H1 (cell line): ENCODE data around the gene TMEM164. TPM values are rescaled to one million over a fixed set of nuclear protein-coding genes. Genes with fewer than 3 reads are reported as not detected.

ENCODE experiments used
- CTCF ChIA-PET: fragments of 300-600 bp; sonication (Branson Sonifier 250); formaldehyde crosslinking; loops from one replicate; lab custom pipeline; 2021; ENCODE audit not compliant: partially characterized antibody; lab: Charles Lee
- POLR2A ChIA-PET: fragments of 300-600 bp; sonication (Branson Sonifier 250); formaldehyde crosslinking; loops from one replicate; lab custom pipeline; 2021; ENCODE audit warnings: inconsistent platforms; ENCODE audit not compliant: partially characterized antibody; lab: Charles Lee
- DNase-seq, 2 experiments: peaks; one replicate each; pipeline versions ENCODE4 v3.0.0 to v3.0.0-alpha.2; 2010 to 2022; ENCODE audit warnings: low spot score in 2 of 2, low read depth in 1 of 2, mixed read lengths in 1 of 2
- FAIRE-seq: peaks from 2 replicates; lab custom pipeline; 2011; peaks lifted over from hg19 to GRCh38; lab: Jason Lieb, UNC
- H2AFZ ChIP-seq: 2 replicates; pipeline ENCODE4 v1.8.1; 2012; ENCODE audit warnings: low read length, inconsistent platforms
- H2AK5ac ChIP-seq: 2 replicates; pipeline ENCODE4 v1.6.1; 2013; ENCODE audit warnings: low read depth, low read length
- H2BK120ac ChIP-seq: replicated peaks from 2 replicates; pipeline ENCODE3; 2013; ENCODE audit warnings: low read depth, low read length, inconsistent platforms
- H2BK12ac ChIP-seq: 2 replicates; pipeline ENCODE4 v1.6.1; 2013; ENCODE audit warnings: low read depth, low read length
- H2BK15ac ChIP-seq: 2 replicates; pipeline ENCODE4 v1.6.1; 2013; ENCODE audit warnings: low read length
- H2BK20ac ChIP-seq: 2 replicates; pipeline ENCODE4 v1.6.1; 2013; ENCODE audit warnings: low read length
- H2BK5ac ChIP-seq: 2 replicates; pipeline ENCODE4 v1.6.1; 2013; ENCODE audit warnings: low read depth, low read length
- H3K14ac ChIP-seq: 2 replicates; pipeline ENCODE4 v1.6.1; 2013; ENCODE audit warnings: inconsistent platforms; ENCODE audit not compliant: insufficient read length
- H3K18ac ChIP-seq: 2 replicates; pipeline ENCODE4 v1.6.1; 2013; ENCODE audit warnings: low read length; ENCODE audit errors: extremely low read depth
- H3K23ac ChIP-seq: 2 replicates; pipeline ENCODE4 v1.6.1; 2013; ENCODE audit warnings: inconsistent platforms; ENCODE audit not compliant: insufficient read length
- H3K23me2 ChIP-seq: 2 replicates; pipeline ENCODE4 v1.6.1; 2013; ENCODE audit warnings: low read depth, low read length
- H3K27ac ChIP-seq: 2 replicates; pipeline ENCODE4 v1.6.1; 2011; ENCODE audit warnings: low read depth, low read length, inconsistent platforms
- H3K27me3 ChIP-seq, 4 experiments: replicated peaks in 1 of 4; 1 replicate in 1 of 4; 2 replicates in 3 of 4; pipeline versions ENCODE4 v1.6.1 to v1.8.1; 2011 to 2013; ENCODE audit warnings: low read length in 3 of 4, mild to moderate bottlenecking in 3 of 4, inconsistent platforms in 2 of 4, mixed read lengths in 2 of 4, moderate library complexity in 1 of 4; ENCODE audit not compliant: control insufficient read depth in 3 of 4, insufficient read depth in 3 of 4; ENCODE audit errors: extremely low read depth in 1 of 4
- H3K36me3 ChIP-seq, 4 experiments: 2 replicates each; pipeline versions ENCODE4 v1.6.1 to v1.8.1; 2011 to 2013; ENCODE audit warnings: mild to moderate bottlenecking in 4 of 4, low read length in 3 of 4, moderate library complexity in 2 of 4, control low read depth in 1 of 4, inconsistent platforms in 1 of 4; ENCODE audit not compliant: insufficient read depth in 4 of 4, control insufficient read depth in 2 of 4
- H3K4ac ChIP-seq: replicated peaks from 2 replicates; pipeline ENCODE3; 2013; ENCODE audit warnings: low read length, low read depth, mixed read lengths, inconsistent platforms; ENCODE audit not compliant: insufficient read length
- H3K4me1 ChIP-seq, 4 experiments: replicated peaks in 1 of 4; 1 replicate in 1 of 4; 2 replicates in 3 of 4; pipeline versions ENCODE4 v1.6.1 to v1.8.1; 2011 to 2013; ENCODE audit warnings: low read length in 3 of 4, inconsistent platforms in 2 of 4, mixed read lengths in 1 of 4; ENCODE audit not compliant: insufficient read depth in 4 of 4, control insufficient read depth in 3 of 4
- H3K4me2 ChIP-seq, 2 experiments: 2 replicates each; pipeline versions ENCODE4 v1.6.1 to v1.8.1; 2011 to 2013; ENCODE audit warnings: low read depth in 2 of 2, low read length in 2 of 2, control low read depth in 1 of 2, inconsistent platforms in 1 of 2, mild to moderate bottlenecking in 1 of 2; ENCODE audit not compliant: insufficient read depth in 1 of 2
- H3K4me3 ChIP-seq, 4 experiments: fragments of 200-600, 300-600 bp in 1 of 4; sonication (generic), shearing (Covaris generic), sonication (Bioruptor Twin) in 1 of 4; 2 replicates each; pipeline versions ENCODE4 v1.5.1 to v1.8.1; 2011 to 2016; ENCODE audit warnings: low read length in 4 of 4, low read depth in 3 of 4, control low read depth in 2 of 4, inconsistent platforms in 2 of 4, mild to moderate bottlenecking in 2 of 4, mixed read lengths in 1 of 4, moderate library complexity in 1 of 4; ENCODE audit not compliant: insufficient read depth in 2 of 4; ENCODE audit errors: extremely low read depth in 1 of 4
- H3K56ac ChIP-seq: replicated peaks from 2 replicates; pipeline ENCODE3; 2013; ENCODE audit warnings: low read depth, mild to moderate bottlenecking, mixed read lengths, low read length, inconsistent platforms; ENCODE audit not compliant: insufficient read length
- H3K79me1 ChIP-seq: 2 replicates; pipeline ENCODE4 v1.6.1; 2013; ENCODE audit warnings: low read depth, low read length, control low read depth
- H3K79me2 ChIP-seq, 2 experiments: 2 replicates each; pipeline versions ENCODE4 v1.6.1 to v1.8.1; 2012 to 2013; ENCODE audit warnings: low read length in 2 of 2, mild to moderate bottlenecking in 2 of 2, inconsistent platforms in 1 of 2; ENCODE audit not compliant: insufficient read depth in 2 of 2, control insufficient read depth in 1 of 2
- H3K9ac ChIP-seq, 4 experiments: replicated peaks in 1 of 4; 1 replicate in 1 of 4; 2 replicates in 3 of 4; pipeline versions ENCODE4 v1.6.1 to v1.8.1; 2011 to 2013; ENCODE audit warnings: low read depth in 3 of 4, low read length in 3 of 4, control low read depth in 2 of 4, mild to moderate bottlenecking in 2 of 4, moderate library complexity in 2 of 4, inconsistent platforms in 1 of 4; ENCODE audit errors: extremely low read depth in 1 of 4
- H3K9me3 ChIP-seq, 2 experiments: 2 replicates each; pipeline versions ENCODE4 v1.6.1 to v1.8.1; 2012 to 2013; ENCODE audit warnings: mild to moderate bottlenecking in 2 of 2, moderate library complexity in 2 of 2, control low read depth in 1 of 2, inconsistent platforms in 1 of 2, low read depth in 1 of 2, low read length in 1 of 2, mixed read lengths in 1 of 2; ENCODE audit not compliant: insufficient read depth in 2 of 2
- H4K20me1 ChIP-seq, 2 experiments: replicated peaks in 1 of 2; 2 replicates each; pipeline versions ENCODE3 to v1.8.1; 2011 to 2013; ENCODE audit warnings: inconsistent platforms in 2 of 2, low read length in 2 of 2, mild to moderate bottlenecking in 1 of 2; ENCODE audit not compliant: insufficient read depth in 2 of 2, control insufficient read depth in 1 of 2
- H4K5ac ChIP-seq: 2 replicates; pipeline ENCODE4 v1.6.1; 2013; ENCODE audit warnings: low read length, low read depth, mixed read lengths, inconsistent platforms; ENCODE audit not compliant: insufficient read length
- H4K8ac ChIP-seq: 2 replicates; pipeline ENCODE4 v1.8.0; 2013; ENCODE audit warnings: mild to moderate bottlenecking, moderate library complexity, low read length, inconsistent platforms; ENCODE audit not compliant: insufficient read depth; ENCODE audit errors: extremely low read depth
- H4K91ac ChIP-seq: replicated peaks from 2 replicates; pipeline ENCODE3; 2013; ENCODE audit warnings: low read length, mixed read lengths, inconsistent platforms; ENCODE audit not compliant: insufficient read length
- CTCF ChIP-seq, 3 experiments: IDR thresholded peaks; 1 replicate in 2 of 3; 2 replicates in 1 of 3; pipeline versions ENCODE4 v1.5.1 to v1.6.1; 2011; ENCODE audit warnings: low read length in 3 of 3, mild to moderate bottlenecking in 3 of 3, inconsistent platforms in 2 of 3, low read depth in 1 of 3, moderate library complexity in 1 of 3; ENCODE audit not compliant: insufficient read depth in 1 of 3; ENCODE audit errors: control extremely low read depth in 1 of 3
- EP300 ChIP-seq, 2 experiments: IDR thresholded peaks; 1 replicate in 1 of 2; 2 replicates in 1 of 2; pipeline ENCODE4 v1.6.1; 2011 to 2012; ENCODE audit warnings: low read depth in 2 of 2, low read length in 2 of 2, mild to moderate bottlenecking in 2 of 2, borderline replicate concordance in 1 of 2, inconsistent platforms in 1 of 2, moderate library complexity in 1 of 2
- HDAC6 ChIP-seq: IDR thresholded peaks from one replicate; pipeline ENCODE4 v1.7.1; 2012; ENCODE audit warnings: low read depth, mild to moderate bottlenecking, inconsistent platforms, low read length, moderate library complexity
- JUND ChIP-seq: IDR thresholded peaks from 2 replicates; pipeline ENCODE4 v1.6.1; 2011; ENCODE audit warnings: mild to moderate bottlenecking, improper control_type of control experiment, low read length
- MAFK ChIP-seq: IDR thresholded peaks from 2 replicates; pipeline ENCODE4 v1.6.1; 2012; ENCODE audit warnings: low read depth, mild to moderate bottlenecking, improper control_type of control experiment, low read length
- POU5F1 ChIP-seq: IDR thresholded peaks from 2 replicates; pipeline ENCODE4 v1.6.1; 2011; ENCODE audit warnings: low read depth, mild to moderate bottlenecking, low read length, moderate library complexity
- SIRT6 ChIP-seq: IDR thresholded peaks from one replicate; pipeline ENCODE4 v1.7.1; 2012; ENCODE audit warnings: low read length, inconsistent platforms
- SP2 ChIP-seq: IDR thresholded peaks from 2 replicates; pipeline ENCODE4 v1.6.1; 2012; ENCODE audit warnings: mild to moderate bottlenecking, low read length, inconsistent platforms
- SP4 ChIP-seq: IDR thresholded peaks from 2 replicates; pipeline ENCODE4 v1.6.1; 2012; ENCODE audit warnings: low read length, inconsistent platforms
- WGBS, 2 experiments: shearing (Covaris generic) in 1 of 2; methylation state at CpG; one replicate each; pipeline versions ENCODE4 v1.1.6 to v1.1.7; 2013 to 2015; ENCODE audit warnings: low lambda C conversion rate in 2 of 2, mixed read lengths in 2 of 2, inconsistent platforms in 1 of 2, low coverage in 1 of 2, missing lambda C conversion rate in 1 of 2; ENCODE audit not compliant: insufficient replicate concordance in 2 of 2, insufficient coverage in 1 of 2, insufficient read length in 1 of 2; ENCODE audit errors: extremely low coverage in 1 of 2, missing lambda C conversion rate in 1 of 2; 5-methylcytosine and 5-hydroxymethylcytosine counted together
- polyA plus RNA-seq, 7 experiments: library from polyadenylated mRNA; depleted of rRNA in 3 of 7; stranded (reverse) in 5 of 7; unstranded in 2 of 7; fragments of >200 nt in 5 of 7; fragments of 200-250 nt in 2 of 7; gene quantifications; 1 replicate in 5 of 7; 2 replicates in 1 of 7; 4 replicates in 1 of 7; pipeline versions ENCODE4 v1.2.1 to v1.2.3, GENCODE V29; 2011 to 2013; ENCODE audit warnings: missing spikeins in 2 of 7, mixed read lengths in 2 of 7
- total RNA-seq: library from RNA; stranded (reverse); fragmentation: NEBNext Ultra II Directional; extraction: Animal tissue kit (Norgen Biotek cat#: 25700); gene quantifications from 2 replicates; pipeline ENCODE4 v1.2.1, GENCODE V29; 2021

TMEM164 gene
- total and polyA plus RNA-seq, 2 of the 8 experiments (the other 6 are each of a cell fraction or from before 2014, with no cell fraction given), result 7.3 to 14.8 TPM

DNA sequence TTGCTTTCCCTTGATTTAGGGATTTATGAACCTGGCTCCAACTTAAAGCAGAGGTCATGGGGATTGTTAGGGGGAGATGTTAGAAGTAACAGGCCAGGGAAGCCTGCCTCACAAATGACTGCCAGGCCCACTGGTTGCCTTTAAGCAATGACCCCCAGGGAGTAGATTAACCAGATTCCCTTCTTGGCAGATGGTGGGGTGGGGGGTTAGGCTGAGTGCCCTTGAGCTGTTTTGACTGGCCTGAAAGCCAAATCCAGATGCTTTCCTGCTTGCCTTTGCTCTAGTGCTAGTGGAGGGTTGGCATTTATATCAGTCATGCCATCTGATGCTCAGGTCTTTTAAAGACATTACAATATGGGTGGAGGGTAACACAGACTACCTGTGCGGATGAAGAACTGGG, 128.1 kb downstream of the TMEM164 start:
- TF ChIP-seq JUND (no peak), HDAC6 (no peak), POU5F1 (no peak), SP2 (no peak), SP4 (no peak), EP300 (IDR thresholded peaks at IDR 0.05; ENCODE audit: borderline replicate concordance in 1 of 2, low read depth in 2 of 2, low read length in 2 of 2) (no peak), SIRT6 (no peak), MAFK (no peak), CTCF (IDR thresholded peaks at IDR 0.05; ENCODE audit: control extremely low read depth in 1 of 3, insufficient read depth in 1 of 3, low read depth in 1 of 3, low read length in 3 of 3) (no peak)
- no peak overlapping the region for H3K4me2 ChIP-seq
- H3K27ac ChIP-seq, result no peak overlapping the region
- no peak overlapping the region for H2BK12ac ChIP-seq
- no peaks in the 10 kb centered on the region for H3K27me3 ChIP-seq
- POLR2A ChIA-PET, result no interaction called here
- H2BK15ac ChIP-seq, result no peak overlapping the region
- H3K23me2 ChIP-seq, result no peaks in the 10 kb centered on the region
- H3K18ac ChIP-seq, result no peak overlapping the region
- H3K4ac ChIP-seq, result no peak overlapping the region
- no peak overlapping the region for H2AFZ ChIP-seq
- 94% methylated on average over 1 of the region's 1 CpG; no CpG with 5 or more reads in 1 of the 2 experiments for WGBS, 2 experiments
- no peaks in the 10 kb centered on the region for H4K20me1 ChIP-seq
- no peak overlapping the region for H2BK5ac ChIP-seq
- H3K79me1 ChIP-seq, result no peaks in the 10 kb centered on the region
- no peak overlapping the region for H3K14ac ChIP-seq
- H3K36me3 ChIP-seq, result no peaks in the 10 kb centered on the region
- no peak overlapping the region for H2AK5ac ChIP-seq
- H2BK120ac ChIP-seq, result no peak overlapping the region
- FAIRE-seq, result no peak
- no peak overlapping the region for H4K5ac ChIP-seq
- no peak overlapping the region for H3K56ac ChIP-seq
- H4K91ac ChIP-seq, result no peak overlapping the region
- H3K9me3 ChIP-seq, result no peaks in the 10 kb centered on the region
- no peaks in the 10 kb centered on the region for H3K4me1 ChIP-seq
- no peak overlapping the region for H4K8ac ChIP-seq
- H2BK20ac ChIP-seq, result no peak overlapping the region
- no peak for DNase-seq
- no peak overlapping the region for H3K4me3 ChIP-seq
- H3K9ac ChIP-seq, result no peak overlapping the region
- no peak overlapping the region for H3K23ac ChIP-seq
- no peaks in the 10 kb centered on the region for H3K79me2 ChIP-seq
- CTCF ChIA-PET, result interaction anchor here (0.8 to 1.0 kb wide), 3 partner anchors 16 to 278 kb away, joined by 3 read pairs; no protein-coding TSS in a partner anchor
